Stimulated activated CD8-positive, alpha-beta memory T cell treated with anti-CD3 and anti-CD28 coated beads, Interleukin-2, amount 100 ng/mL, for 1 hour (primary cell): Measurements from ENCODE around the gene TMEM44.

Experiments
- DNase-seq, 2 donors: peaks; one replicate each; pipeline ENCODE4 v3.0.0-alpha.2; 2020; ENCODE audit warnings: low read depth in 2 of 2

TMEM44 gene

GRCh38 chr3:194579091-194579606 lies 54.1 kb downstream of the TMEM44 start:
- DNase-seq: no peak

- DNase-seq: no peak
Observed at GRCh38 chr3:194577986-194578905, 55.0 kb downstream of the TMEM44 start.

GRCh38 chr3:194575484-194576210 lies 57.6 kb downstream of the TMEM44 start:
- no peak for DNase-seq

DNA sequence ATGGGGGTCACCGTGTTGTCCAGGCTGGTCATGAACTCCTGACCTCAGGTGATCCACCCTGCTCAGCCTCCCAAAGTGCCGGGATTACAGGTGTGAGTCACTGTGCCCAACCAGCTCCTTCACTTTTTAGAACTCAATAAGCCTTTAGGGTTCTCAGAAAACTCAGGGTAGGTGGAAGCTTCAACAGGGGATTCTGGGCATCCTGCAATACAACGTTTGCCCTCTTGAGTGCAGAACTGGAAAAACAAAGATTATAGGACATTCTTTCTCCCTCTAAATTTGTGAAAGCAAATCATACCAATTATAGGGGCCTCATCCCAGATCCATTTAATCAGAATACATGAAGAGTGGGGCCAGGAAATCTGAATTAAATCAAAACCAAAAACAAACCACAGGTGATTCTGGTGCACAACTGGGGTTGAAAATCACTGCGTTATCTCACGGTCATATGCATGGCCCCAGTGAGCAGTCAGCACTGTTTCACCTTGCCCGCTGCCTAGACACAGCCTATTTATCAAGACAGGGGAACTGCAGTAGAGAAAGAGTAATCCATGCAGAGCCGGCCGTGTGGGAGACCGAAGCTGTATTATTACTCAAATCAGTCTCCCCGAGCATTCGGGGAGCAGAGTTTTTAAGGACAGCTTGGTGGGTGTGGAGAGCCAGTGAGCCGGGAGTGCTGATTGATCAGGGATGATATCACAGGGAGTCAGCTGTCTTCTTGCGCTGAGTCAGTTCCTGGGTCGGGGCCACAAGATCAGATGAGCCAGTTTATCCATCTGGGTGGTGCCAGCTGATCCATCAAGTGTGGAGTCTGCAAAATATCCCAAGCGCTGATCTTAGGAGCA lies 58.4 kb downstream of the TMEM44 start:
- no peak for DNase-seq

GRCh38 chr3:194573680-194574437 lies 59.4 kb downstream of the TMEM44 start:
- DNase-seq: no peak

DNA sequence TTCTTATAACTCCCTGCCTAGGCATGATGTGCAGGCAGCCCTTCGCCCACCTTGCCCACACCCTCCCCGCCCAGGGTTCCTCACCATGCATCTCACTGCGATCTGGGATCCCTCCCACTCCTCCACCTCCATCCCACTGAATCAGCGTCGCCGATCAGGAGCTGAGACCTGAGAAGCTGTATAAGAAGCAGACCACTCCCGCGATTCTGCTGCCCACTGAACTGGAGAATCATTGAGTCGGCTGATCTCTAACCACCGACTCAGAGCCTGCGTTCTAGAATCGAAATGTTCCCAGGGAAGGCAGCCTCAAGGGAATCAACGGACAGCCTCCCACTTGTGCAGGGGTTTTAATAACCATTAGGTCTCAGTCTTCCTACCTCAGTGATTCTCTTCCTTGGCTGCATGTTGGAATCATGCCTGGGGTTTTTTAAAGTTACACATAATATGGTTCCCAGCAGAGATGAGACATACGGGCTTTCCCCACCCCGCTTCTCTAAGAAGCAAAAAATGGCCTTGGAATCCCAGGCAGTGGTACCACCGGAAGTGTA lies 60.2 kb downstream of the TMEM44 start:
- no peak for DNase-seq

- DNase-seq: no peak
Observed at GRCh38 chr3:194572143-194572789, 61.0 kb downstream of the TMEM44 start.

- DNase-seq: no peak
Observed at GRCh38 chr3:194571491-194572142, 61.6 kb downstream of the TMEM44 start.

- DNase-seq: no peak
Observed at GRCh38 chr3:194570898-194571297, 62.3 kb downstream of the TMEM44 start.

- DNase-seq: no peak
Observed at GRCh38 chr3:194570235-194570634, 63.0 kb downstream of the TMEM44 start.

GRCh38 chr3:194569252-194569651 lies 64.0 kb downstream of the TMEM44 start:
- DNase-seq: no peak

- DNase-seq: no peak
Observed at GRCh38 chr3:194565597-194566190, 67.5 kb downstream of the TMEM44 start.

GRCh38 chr3:194562986-194563385 lies 70.2 kb downstream of the TMEM44 start:
- DNase-seq: no peak

- DNase-seq: no peak
Observed at GRCh38 chr3:194561306-194561974, 71.8 kb downstream of the TMEM44 start.

DNA sequence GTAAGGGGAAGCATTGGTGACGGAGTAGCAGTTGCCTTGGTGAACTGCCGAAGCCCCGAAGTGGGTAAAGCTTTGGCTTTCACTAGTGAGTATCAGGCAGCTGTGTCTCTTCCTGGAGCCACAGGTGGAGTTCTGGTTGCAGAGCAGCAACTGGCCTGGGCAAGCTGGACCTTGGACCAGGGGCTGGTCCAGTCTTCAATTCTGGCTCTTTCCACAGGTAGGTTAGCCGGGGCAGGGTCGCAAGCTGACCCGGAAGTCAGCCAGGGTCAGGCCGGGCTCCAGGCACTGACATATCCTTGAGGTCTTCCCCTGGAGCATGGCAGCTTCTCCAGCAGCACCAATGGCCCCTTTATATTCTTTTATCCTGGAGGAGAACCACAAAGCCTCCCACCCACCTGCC lies 73.2 kb downstream of the TMEM44 start:
- no peak for DNase-seq

GRCh38 chr3:194559530-194559929 lies 73.7 kb downstream of the TMEM44 start:
- no peak for DNase-seq

DNA sequence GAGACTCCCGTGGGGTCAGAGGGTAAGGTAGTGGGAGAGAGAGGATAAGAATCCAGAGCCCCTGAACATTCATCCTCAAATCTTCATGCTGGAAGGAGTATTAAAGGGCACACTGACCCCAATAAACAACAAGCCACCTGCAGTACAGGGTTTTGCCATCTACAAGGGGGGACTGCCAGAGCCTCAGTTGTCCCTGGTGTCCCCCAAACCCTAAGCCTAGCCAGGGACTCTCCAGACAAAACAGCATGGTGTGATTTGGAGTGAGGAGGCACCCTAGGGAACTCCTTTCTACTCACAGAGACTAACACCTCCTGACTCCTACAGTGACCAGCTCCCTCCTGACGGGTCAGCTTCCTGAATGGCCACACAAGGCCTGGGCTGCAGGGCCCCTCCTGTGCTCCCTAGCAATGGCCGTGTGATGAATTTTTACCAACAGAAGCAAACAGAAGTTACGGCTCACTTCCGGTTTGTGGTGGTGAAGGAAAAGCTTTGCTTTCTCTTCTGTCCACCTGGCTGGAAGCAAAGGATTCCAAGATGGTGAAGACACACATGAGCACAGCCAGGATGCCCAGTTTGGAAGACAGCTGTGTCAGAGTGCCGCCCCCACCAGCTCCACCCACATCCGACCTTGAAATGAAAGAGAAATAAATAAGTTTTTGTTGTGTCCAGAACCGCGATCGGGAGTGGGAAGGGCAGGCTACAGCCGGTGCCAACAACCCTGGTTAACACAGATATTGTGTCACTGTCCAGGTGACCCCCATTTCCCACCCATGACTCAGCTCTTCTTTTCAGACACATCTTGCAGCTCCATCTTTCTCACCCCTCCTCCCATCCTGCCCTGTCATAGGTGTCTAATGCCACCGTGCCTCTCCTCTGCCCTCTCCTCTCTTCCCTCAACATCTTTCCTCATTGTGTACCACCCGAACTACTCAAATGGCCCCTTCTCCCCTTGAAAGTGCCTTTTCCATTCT lies 76.8 kb downstream of the TMEM44 start:
- no peak for DNase-seq
